Measurements from ENCODE around the gene MREG. TPM values are rescaled to one million over a fixed set of nuclear protein-coding genes. Genes with fewer than 3 reads are reported as not detected.
"Not testable (repeated sequence)": the region's sequence is repeated elsewhere in the genome, so short reads cannot be mapped to it uniquely, and the experiment has no call there.

The MREG gene
- total RNA-seq, 2 donors from 2014 or later, result 4.9 to 7.3 TPM

- not testable (repeated sequence) for ATAC-seq; H3K9me3 Mint-ChIP-seq; DNase-seq (ENCODE audit: low spot score in 2 of 2); H3K27ac Mint-ChIP-seq
- peaks cover 9 to 15% of the 10 kb centered on the region in 2 donors for H3K36me3 Mint-ChIP-seq
These were observed 55.8 kb downstream of the MREG start for GRCh38 chr2:215957354-215958122.

DNA sequence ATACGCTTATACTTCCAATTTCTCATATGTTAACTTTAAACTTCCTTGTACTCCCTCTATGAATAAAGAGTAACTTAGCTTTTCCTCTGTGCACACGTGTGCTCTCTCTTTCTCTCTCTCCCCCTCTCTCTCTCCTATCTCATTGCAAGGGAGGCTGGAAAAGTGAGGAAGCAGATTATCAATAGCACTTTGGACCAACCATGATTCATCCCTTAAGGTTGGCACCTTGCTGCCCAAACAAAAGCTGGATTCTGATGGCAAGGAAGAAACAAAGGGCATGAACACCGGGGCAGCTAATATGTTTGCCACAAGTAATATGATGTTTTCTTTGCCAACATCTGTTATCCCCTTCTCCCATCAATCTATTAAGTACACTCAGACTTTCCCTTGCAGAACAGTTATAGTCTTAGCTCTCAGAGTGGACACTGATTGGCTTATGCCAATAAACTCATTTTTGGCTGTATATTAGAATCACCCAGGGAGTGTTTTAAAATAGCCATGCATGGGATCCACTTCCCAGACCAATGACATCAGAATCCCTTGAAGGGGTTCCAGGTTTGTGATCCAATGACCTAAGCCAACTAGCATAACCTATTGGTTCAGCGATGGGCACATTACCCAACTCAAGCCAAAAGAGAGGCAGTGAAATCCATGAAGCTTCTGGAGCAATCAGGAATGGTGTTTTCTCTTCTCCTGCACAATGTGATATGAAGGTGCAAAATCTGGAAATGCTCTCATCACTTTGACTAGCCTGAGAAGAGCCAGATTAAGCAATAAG, 60.3 kb downstream of the MREG start:
- H3K36me3 Mint-ChIP-seq, result peaks cover 0 to under 1% of the 10 kb centered on the region in 2 donors
- DNase-seq (ENCODE audit: low spot score in 2 of 2), result no peak
- no peak overlapping the region for H3K27ac Mint-ChIP-seq
- ATAC-seq, result no peak
- peaks cover 0 to 5% of the 10 kb centered on the region in 2 donors for H3K9me3 Mint-ChIP-seq

DNA sequence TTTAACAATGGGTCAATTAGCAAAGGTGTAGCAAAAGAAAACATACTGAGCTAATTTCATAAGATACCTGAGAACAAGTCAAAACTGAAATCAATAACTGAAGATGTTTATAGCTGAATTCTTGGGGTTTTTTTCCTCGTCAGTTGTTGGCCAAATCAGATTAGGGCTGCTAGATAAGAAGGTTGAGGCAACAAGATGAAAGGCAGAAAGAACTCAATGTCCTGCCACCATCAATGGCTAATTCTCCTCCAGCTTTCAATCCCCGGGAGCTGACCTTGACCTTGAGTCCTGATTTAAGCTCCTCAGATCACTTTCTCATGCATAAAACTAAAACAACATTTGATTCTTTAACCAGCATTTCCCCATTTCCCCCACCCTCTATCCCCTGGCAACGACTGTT, 61.8 kb downstream of the MREG start:
- Mint-ChIP-seq H3K9me3 (peaks cover 0 to 5% of the 10 kb centered on the region in 2 donors), H3K36me3 (no peaks in the 10 kb centered on the region), H3K27ac (no peak overlapping the region)
- ATAC-seq, result no peak
- DNase-seq (ENCODE audit: low spot score in 2 of 2), result no peak

DNA sequence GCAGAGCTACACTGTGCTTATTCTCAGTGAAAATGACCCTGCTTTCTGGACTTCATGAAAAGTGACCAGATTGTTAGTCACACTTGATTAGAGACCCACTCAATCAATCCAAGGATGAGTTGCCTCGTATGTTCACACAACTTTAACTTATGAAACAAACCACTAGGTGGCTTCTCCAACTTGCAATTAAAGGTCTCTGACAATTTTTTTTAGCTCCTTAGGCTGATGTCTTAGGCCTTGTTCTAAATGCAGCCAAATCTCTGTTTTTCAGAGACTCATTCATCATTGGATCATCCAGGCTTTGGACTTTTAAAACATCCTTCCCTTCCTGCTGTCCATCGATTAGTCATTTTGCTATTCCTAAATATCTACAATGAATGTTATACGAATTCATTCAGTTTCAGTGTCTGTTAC, 63.4 kb downstream of the MREG start:
- DNase-seq (ENCODE audit: low spot score in 2 of 2) (no peak), ATAC-seq (peak; percentile 67 to 68)
- H3K9me3 Mint-ChIP-seq, result peaks cover 0 to 5% of the 10 kb centered on the region in 2 donors
- no peaks in the 10 kb centered on the region for H3K36me3 Mint-ChIP-seq
- H3K27ac Mint-ChIP-seq, result no peak overlapping the region

DNA sequence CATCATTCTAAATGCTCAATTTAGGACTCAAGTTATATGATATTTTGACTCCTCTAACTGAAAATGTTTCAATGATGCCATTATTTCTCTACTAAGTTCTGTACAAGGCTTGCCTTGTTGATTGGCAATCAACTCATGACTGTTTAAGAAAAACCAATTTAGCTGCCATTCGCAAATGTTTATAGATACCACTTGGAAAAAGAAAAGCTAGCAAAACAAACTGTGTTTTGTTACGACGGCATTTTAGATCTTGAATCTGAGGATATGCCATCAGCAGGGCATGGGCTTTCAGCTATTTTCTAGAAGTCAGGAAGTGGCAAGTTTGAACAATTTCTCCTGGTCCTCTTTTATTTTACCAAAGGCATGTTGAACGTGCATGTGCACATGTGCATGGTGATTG, 65.3 kb downstream of the MREG start:
- Mint-ChIP-seq H3K27ac (no peak overlapping the region), H3K36me3 (peaks cover 0 to 3% of the 10 kb centered on the region in 2 donors), H3K9me3 (peaks cover 0 to 5% of the 10 kb centered on the region in 2 donors)
- no peak for ATAC-seq
- DNase-seq (ENCODE audit: low spot score in 2 of 2), result no peak

DNA sequence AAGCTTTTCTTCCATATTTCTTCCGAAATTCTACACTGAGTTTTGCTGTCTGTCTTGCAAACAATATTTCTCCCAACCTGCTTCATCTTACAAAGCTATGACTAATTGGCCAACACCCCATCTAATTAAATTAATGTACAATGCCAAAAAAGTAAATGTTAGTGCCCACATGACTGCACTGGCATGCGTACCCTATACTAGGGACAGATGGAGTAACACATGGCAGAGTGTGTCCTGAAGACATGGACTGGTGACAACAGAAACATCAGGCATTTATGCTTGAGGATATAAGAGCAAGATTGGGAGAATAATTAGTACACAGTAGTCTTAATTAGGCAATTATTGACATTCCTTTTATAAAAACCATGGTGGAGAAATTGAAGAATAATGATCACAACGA, 66.8 kb downstream of the MREG start:
- Mint-ChIP-seq H3K9me3 (peaks cover 0 to 5% of the 10 kb centered on the region in 2 donors), H3K27ac (no peak overlapping the region), H3K36me3 (peaks cover 0 to 4% of the 10 kb centered on the region in 2 donors)
- DNase-seq (ENCODE audit: low spot score in 2 of 2) (no peak), ATAC-seq (no peak)

GRCh38 chr2:215942194-215942593, 71.2 kb downstream of the MREG start:
- no peak for DNase-seq (ENCODE audit: low spot score in 2 of 2)
- ATAC-seq, result no peak
- no peaks in the 10 kb centered on the region for H3K9me3 Mint-ChIP-seq
- H3K27ac Mint-ChIP-seq, result no peak overlapping the region
- peaks cover 0 to 4% of the 10 kb centered on the region in 2 donors for H3K36me3 Mint-ChIP-seq

- no peaks in the 10 kb centered on the region for H3K9me3 Mint-ChIP-seq
- DNase-seq (ENCODE audit: low spot score in 2 of 2) (no peak), ATAC-seq (no peak)
- peaks cover 0 to 4% of the 10 kb centered on the region in 2 donors for H3K36me3 Mint-ChIP-seq
- no peak overlapping the region for H3K27ac Mint-ChIP-seq
These were observed 71.6 kb downstream of the MREG start for GRCh38 chr2:215941726-215942125.

DNA sequence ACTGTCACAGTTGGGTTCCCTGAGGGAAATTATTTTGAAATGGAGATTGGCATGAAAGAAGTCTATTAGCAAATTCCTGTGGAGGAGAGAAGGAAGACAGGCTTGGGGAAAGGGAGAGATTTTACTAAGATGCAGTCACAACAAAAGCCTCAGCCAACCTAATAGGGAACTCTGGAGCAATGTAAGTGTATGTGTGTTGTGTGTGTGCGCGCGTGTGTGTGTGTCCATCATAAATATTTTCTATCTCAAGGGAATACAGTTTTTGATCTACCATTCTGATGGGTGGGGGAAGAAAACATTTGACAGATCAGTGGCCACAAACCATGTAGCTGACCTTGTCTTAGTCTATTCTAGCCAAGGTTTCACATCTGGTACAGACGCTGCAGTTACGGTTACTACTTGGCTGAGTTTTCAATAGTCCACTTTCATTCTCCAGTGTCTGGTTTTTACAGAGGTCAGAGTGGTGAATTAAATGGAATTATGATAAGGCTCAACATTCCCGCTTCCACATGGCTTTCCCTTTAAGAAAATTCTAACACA, 72.6 kb downstream of the MREG start:
- Mint-ChIP-seq H3K27ac (no peak overlapping the region), H3K36me3 (peaks cover 0 to 4% of the 10 kb centered on the region in 2 donors), H3K9me3 (no peaks in the 10 kb centered on the region)
- DNase-seq (ENCODE audit: low spot score in 2 of 2) (no peak), ATAC-seq (no peak)

DNA sequence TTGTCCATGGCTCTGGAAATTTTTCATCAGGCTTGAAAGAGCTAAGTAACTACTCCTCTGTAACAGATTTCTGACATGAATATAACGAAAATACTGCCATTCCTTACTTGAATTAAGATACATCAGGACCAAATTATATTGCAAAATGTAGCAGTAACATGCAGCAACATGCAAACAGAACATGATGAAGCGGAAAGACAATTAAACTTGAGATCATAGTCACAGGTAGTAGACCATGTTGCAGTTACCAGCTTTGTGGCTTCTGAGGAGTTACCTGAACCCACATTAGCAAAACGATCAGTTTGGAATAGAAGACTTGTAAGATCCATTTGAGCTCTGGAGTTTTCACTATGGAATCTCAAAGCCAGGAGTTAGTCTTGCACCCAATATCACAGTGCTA, 76.2 kb downstream of the MREG start:
- no peak for DNase-seq (ENCODE audit: low spot score in 2 of 2)
- H3K27ac Mint-ChIP-seq, result no peak overlapping the region
- no peaks in the 10 kb centered on the region for H3K9me3 Mint-ChIP-seq
- no peak for ATAC-seq
- no peaks in the 10 kb centered on the region for H3K36me3 Mint-ChIP-seq

- H3K9me3 Mint-ChIP-seq, result no peaks in the 10 kb centered on the region
- H3K36me3 Mint-ChIP-seq, result no peaks in the 10 kb centered on the region
- no peak for ATAC-seq
- DNase-seq (ENCODE audit: low spot score in 2 of 2), result no peak
- no peak overlapping the region for H3K27ac Mint-ChIP-seq
These were observed 80.2 kb downstream of the MREG start for GRCh38 chr2:215933151-215933550.

DNA sequence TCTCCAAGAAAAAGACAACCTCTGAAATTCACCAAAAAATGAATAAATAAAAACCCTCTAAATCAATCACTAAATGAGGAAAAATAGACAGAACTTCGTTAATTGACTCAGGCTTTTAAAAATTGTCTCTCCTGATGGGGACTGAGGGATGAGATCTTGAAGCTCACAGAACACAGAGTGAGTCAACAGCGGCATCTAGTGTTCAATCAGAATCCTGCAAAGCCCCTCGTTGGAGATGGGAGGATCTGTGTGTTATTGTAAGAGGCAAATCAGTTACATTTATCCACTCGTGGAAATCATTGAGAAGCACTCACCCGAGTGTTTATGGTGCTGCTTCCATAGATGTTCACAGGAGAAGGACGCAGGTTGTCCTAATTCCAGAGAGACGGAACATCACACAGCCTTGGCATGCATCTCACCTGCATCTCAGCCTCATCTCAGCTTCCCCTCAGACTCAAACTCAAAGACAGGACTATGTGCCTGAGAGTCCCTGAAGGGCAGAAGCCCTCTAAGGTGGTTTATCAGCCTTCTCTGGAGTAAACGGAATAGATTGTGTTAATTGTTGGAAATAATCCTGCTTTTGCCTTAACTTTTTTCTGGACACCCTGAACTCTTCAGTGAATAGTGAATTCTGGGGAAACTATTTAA, 82.0 kb downstream of the MREG start:
- ATAC-seq, result peak; percentile 48 to 78
- Mint-ChIP-seq H3K9me3 (no peaks in the 10 kb centered on the region), H3K27ac (no peak overlapping the region), H3K36me3 (no peaks in the 10 kb centered on the region)
- peak in 1 of 2 donors; percentile 59 for DNase-seq (ENCODE audit: low spot score in 2 of 2)

- ATAC-seq (no peak), DNase-seq (ENCODE audit: low spot score in 2 of 2) (no peak)
- Mint-ChIP-seq H3K9me3 (no peaks in the 10 kb centered on the region), H3K36me3 (no peaks in the 10 kb centered on the region), H3K27ac (no peak overlapping the region)
These were observed 82.7 kb downstream of the MREG start for GRCh38 chr2:215930505-215931253.

GRCh38 chr2:215929602-215930335, 83.6 kb downstream of the MREG start:
- no peak for DNase-seq (ENCODE audit: low spot score in 2 of 2)
- ATAC-seq, result peak in 1 of 2 donors; percentile 44
- no peak overlapping the region for H3K27ac Mint-ChIP-seq
- H3K36me3 Mint-ChIP-seq, result no peaks in the 10 kb centered on the region
- no peaks in the 10 kb centered on the region for H3K9me3 Mint-ChIP-seq

- H3K36me3 Mint-ChIP-seq, result no peaks in the 10 kb centered on the region
- H3K27ac Mint-ChIP-seq, result no peak overlapping the region
- DNase-seq (ENCODE audit: low spot score in 2 of 2) (no peak), ATAC-seq (no peak)
- H3K9me3 Mint-ChIP-seq, result no peaks in the 10 kb centered on the region
These were observed 85.3 kb downstream of the MREG start for GRCh38 chr2:215928086-215928485.

- H3K27ac Mint-ChIP-seq; H3K9me3 Mint-ChIP-seq; ATAC-seq; DNase-seq (ENCODE audit: low spot score in 2 of 2); H3K36me3 Mint-ChIP-seq: not testable (repeated sequence)
These were observed 86.4 kb downstream of the MREG start for GRCh38 chr2:215926992-215927391.
